K562 (cell line): Measurements from ENCODE around the gene ALS2CL. TPM values are rescaled to one million over a fixed set of nuclear protein-coding genes. Genes with fewer than 3 reads are reported as not detected.
A peak's percentile ranks its signal among the peaks of the same experiment; 100 is the strongest.

Experiments used
- AFF1 ChIP-seq, 2 experiments: fragments of 450-650 bp; IDR thresholded peaks; 2 replicates each; pipeline ENCODE4 v1.6.1; 2018; ENCODE audit warnings: mild to moderate bottlenecking in 2 of 2, low read depth in 1 of 2; ENCODE audit not compliant: partially characterized antibody in 2 of 2
- CBFB ChIP-seq: sonication (generic); formaldehyde crosslinking; IDR thresholded peaks from 2 replicates; pipeline ENCODE4 v1.4.0; 2020; ENCODE audit warnings: mild to moderate bottlenecking, missing genetic modification reagents
- E2F8 ChIP-seq: fragments of 450-650 bp; IDR thresholded peaks from 2 replicates; pipeline ENCODE4 v1.7.1; 2018; ENCODE audit warnings: mild to moderate bottlenecking, low read depth; ENCODE audit not compliant: partially characterized antibody
- EWSR1 ChIP-seq: fragments of 450-650 bp; IDR thresholded peaks from 2 replicates; pipeline ENCODE4 v1.6.1; 2018; ENCODE audit warnings: borderline replicate concordance, mild to moderate bottlenecking, low read depth, moderate library complexity; ENCODE audit not compliant: partially characterized antibody
- MCM3 ChIP-seq: fragments of 450-650 bp; IDR thresholded peaks from 2 replicates; pipeline ENCODE4 v1.6.1; 2016
- MTA2 ChIP-seq: fragments of 450-650 bp; IDR thresholded peaks from 2 replicates; pipeline ENCODE4 v1.6.1; 2016; ENCODE audit warnings: low read depth
- PTRF ChIP-seq: fragments of 450-650 bp; IDR thresholded peaks from 2 replicates; pipeline ENCODE4 v1.6.1; 2016; ENCODE audit warnings: mild to moderate bottlenecking, missing genetic modification characterization, missing compliant biosample characterization
- SMAD4 ChIP-seq: fragments of 250-450 bp; sonication (Bioruptor Pico); conservative IDR thresholded peaks from 2 replicates; pipeline ENCODE4 v1.8.0; 2021; ENCODE audit warnings: inconsistent platforms, mild to moderate bottlenecking, moderate library complexity
- SOX6 ChIP-seq: fragments of 450-650 bp; IDR thresholded peaks from 2 replicates; pipeline ENCODE4 v1.6.1; 2014; ENCODE audit warnings: mild to moderate bottlenecking
- ZNF232 ChIP-seq: sonication (generic); formaldehyde crosslinking; IDR thresholded peaks from 2 replicates; pipeline ENCODE4 v1.8.0; 2022; ENCODE audit warnings: mild to moderate bottlenecking, missing genetic modification reagents
- ZNF444 ChIP-seq: fragments of 250-450 bp; sonication (Bioruptor Pico); IDR thresholded peaks from 2 replicates; pipeline ENCODE4 v1.4.0; 2020; ENCODE audit warnings: mild to moderate bottlenecking, moderate library complexity
- ZNF57 ChIP-seq: fragments of 450-650 bp; formaldehyde crosslinking; IDR thresholded peaks from 2 replicates; pipeline ENCODE4 v1.4.0; 2020; ENCODE audit warnings: mild to moderate bottlenecking, moderate library complexity
- ZNF644 ChIP-seq: fragments of 200-800 bp; sonication (Bioruptor generic); IDR thresholded peaks from 2 replicates; pipeline ENCODE4 v1.6.1; 2016; ENCODE audit warnings: low read depth, missing genetic modification characterization, missing compliant biosample characterization
- polyA plus RNA-seq, 8 experiments: library from polyadenylated mRNA; depleted of rRNA in 4 of 8; stranded (reverse) in 5 of 8; unstranded in 3 of 8; fragments of >200 nt; fragmentation: Nextera tagmentation in 2 of 8; fragmentation: Illumina TruSeq in 1 of 8; extraction: Ambion mirVana in 2 of 8; extraction: Trizol in 1 of 8; gene quantifications; 2 replicates each; pipeline versions ENCODE4 v1.2.1 to v1.2.3, GENCODE V29; 2011 to 2014; ENCODE audit warnings: inconsistent platforms in 1 of 8, missing spikeins in 1 of 8
- total RNA-seq, 7 experiments: library from RNA; depleted of rRNA in 6 of 7; stranded (reverse); fragments of >200 nt in 6 of 7; fragmentation: Illumina TruSeq in 2 of 7; extraction: Trizol in 2 of 7; gene quantifications; 2 replicates each; pipeline versions ENCODE4 v1.2.1 to v1.2.3, GENCODE V29; 2011 to 2021; ENCODE audit warnings: low replicate concordance in 1 of 7
- TF ChIP-seq, protein P1 (sequence below): fragments of 250-450 bp; sonication (Bioruptor Pico); IDR thresholded peaks from 2 replicates; pipeline ENCODE4 v1.4.0; 2020

The ALS2CL gene
- total and polyA plus RNA-seq, 9 of the 15 experiments (the other 6 are each of a cell fraction or from before 2014, with no cell fraction given): 0.03 to 0.13 (median 0.05) TPM; not detected in 3

DNA sequence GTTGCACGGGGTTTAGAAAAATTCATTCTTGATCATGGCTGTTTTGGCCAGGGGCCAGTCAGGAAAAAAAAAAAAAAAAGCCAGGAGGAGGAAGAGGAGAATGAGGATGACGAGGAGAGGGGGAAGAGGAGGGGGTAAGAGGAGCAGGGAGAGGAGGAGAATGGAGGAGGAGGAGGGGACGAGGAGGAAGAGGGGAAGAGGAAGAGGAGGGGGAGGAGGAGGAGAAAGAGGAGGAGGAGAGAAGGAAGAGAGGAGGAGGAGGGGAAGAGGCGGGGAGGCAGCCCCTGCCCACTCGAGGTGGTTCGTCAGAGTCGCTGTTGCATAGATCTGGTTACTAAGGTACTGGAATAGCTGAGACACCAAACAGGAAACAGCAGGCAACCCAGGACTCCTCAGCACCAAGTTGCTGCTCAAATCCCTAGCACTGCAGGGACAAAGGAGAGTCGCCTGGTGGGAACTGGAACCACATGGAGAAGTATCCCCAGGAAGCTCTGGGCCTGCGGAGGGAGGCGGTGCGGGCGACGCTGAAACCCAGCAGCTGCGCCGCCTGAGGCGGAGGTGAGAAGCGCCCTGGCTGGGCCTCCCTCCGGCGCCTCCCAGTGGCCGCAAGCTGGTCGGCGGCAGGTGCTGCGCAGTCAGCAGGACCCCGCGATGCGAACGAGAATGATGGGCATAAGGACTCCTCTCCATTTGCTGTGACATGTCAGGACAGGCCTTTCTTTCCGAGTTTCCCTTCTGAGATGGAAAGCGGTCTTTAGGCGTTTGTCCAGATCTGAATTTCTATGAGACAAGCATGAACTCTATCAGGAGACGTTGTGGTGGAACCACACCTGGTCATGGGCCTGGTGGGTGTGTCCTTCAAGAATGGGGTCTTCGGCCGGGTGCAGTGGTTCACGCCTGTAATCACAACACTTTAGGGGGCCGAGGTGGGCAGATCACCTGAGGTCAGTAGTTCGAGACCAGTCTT, 63.6 kb downstream of the ALS2CL start (continued):
- TF ChIP-seq, protein P1, sequence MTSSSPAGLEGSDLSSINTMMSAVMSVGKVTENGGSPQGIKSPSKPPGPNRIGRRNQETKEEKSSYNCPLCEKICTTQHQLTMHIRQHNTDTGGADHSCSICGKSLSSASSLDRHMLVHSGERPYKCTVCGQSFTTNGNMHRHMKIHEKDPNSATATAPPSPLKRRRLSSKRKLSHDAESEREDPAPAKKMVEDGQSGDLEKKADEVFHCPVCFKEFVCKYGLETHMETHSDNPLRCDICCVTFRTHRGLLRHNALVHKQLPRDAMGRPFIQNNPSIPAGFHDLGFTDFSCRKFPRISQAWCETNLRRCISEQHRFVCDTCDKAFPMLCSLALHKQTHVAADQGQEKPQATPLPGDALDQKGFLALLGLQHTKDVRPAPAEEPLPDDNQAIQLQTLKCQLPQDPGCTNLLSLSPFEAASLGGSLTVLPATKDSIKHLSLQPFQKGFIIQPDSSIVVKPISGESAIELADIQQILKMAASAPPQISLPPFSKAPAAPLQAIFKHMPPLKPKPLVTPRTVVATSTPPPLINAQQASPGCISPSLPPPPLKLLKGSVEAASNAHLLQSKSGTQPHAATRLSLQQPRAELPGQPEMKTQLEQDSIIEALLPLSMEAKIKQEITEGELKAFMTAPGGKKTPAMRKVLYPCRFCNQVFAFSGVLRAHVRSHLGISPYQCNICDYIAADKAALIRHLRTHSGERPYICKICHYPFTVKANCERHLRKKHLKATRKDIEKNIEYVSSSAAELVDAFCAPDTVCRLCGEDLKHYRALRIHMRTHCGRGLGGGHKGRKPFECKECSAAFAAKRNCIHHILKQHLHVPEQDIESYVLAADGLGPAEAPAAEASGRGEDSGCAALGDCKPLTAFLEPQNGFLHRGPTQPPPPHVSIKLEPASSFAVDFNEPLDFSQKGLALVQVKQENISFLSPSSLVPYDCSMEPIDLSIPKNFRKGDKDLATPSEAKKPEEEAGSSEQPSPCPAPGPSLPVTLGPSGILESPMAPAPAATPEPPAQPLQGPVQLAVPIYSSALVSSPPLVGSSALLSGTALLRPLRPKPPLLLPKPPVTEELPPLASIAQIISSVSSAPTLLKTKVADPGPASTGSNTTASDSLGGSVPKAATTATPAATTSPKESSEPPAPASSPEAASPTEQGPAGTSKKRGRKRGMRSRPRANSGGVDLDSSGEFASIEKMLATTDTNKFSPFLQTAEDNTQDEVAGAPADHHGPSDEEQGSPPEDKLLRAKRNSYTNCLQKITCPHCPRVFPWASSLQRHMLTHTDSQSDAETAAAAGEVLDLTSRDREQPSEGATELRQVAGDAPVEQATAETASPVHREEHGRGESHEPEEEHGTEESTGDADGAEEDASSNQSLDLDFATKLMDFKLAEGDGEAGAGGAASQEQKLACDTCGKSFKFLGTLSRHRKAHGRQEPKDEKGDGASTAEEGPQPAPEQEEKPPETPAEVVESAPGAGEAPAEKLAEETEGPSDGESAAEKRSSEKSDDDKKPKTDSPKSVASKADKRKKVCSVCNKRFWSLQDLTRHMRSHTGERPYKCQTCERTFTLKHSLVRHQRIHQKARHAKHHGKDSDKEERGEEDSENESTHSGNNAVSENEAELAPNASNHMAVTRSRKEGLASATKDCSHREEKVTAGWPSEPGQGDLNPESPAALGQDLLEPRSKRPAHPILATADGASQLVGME (CRISPR knock-in tag): no peak
- TF ChIP-seq SMAD4 (CRISPR knock-in tag) (0 out of 2 replicates have a peak, but pooled peaks have one; percentile 36), MTA2 (0 out of 2 replicates have a peak, but pooled peaks have one; percentile 7), SOX6 (no peak), ZNF644 (no peak), ZNF232 (no peak), EWSR1 (no peak), AFF1 (IDR thresholded peaks at IDR 0.05; ENCODE audit: low read depth in 1 of 2, partially characterized antibody in 2 of 2) (no peak), PTRF (tag) (no peak), ZNF57 (no peak), E2F8 (no peak), MCM3 (no peak), ZNF444 (no peak), CBFB (CRISPR knock-in tag) (no peak)
